ENCODE measurements around the gene TBRG4.

DNA sequence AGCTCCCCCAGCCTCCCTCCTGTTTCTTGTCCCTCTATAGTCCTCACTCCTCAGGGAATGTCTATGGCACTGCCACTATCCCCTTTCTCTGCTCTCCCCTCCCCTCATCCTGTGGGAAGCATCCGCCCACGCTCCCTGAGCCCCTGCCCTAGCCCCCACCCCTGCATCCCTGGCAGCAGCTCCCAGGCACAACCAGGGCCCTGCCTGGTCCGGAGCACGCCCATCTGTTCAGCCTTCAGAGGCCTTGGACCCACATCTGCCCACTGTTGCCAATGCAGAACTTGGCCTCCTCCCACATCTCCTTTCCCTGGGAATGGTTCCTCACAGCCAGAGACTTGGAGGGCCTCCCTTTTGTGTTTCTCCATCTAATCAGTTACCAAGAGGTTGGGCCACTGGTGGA lies 20.4 kb upstream of the TBRG4 start:
- TF ChIP-seq, protein P1, sequence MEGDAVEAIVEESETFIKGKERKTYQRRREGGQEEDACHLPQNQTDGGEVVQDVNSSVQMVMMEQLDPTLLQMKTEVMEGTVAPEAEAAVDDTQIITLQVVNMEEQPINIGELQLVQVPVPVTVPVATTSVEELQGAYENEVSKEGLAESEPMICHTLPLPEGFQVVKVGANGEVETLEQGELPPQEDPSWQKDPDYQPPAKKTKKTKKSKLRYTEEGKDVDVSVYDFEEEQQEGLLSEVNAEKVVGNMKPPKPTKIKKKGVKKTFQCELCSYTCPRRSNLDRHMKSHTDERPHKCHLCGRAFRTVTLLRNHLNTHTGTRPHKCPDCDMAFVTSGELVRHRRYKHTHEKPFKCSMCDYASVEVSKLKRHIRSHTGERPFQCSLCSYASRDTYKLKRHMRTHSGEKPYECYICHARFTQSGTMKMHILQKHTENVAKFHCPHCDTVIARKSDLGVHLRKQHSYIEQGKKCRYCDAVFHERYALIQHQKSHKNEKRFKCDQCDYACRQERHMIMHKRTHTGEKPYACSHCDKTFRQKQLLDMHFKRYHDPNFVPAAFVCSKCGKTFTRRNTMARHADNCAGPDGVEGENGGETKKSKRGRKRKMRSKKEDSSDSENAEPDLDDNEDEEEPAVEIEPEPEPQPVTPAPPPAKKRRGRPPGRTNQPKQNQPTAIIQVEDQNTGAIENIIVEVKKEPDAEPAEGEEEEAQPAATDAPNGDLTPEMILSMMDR (IDR thresholded peaks at IDR 0.05) = no peak
- no peak for TF ChIP-seq POLR2A (IDR thresholded peaks at IDR 0.05)
